ENCODE measurements around the gene PLCB4.

The PLCB4 gene

DNA sequence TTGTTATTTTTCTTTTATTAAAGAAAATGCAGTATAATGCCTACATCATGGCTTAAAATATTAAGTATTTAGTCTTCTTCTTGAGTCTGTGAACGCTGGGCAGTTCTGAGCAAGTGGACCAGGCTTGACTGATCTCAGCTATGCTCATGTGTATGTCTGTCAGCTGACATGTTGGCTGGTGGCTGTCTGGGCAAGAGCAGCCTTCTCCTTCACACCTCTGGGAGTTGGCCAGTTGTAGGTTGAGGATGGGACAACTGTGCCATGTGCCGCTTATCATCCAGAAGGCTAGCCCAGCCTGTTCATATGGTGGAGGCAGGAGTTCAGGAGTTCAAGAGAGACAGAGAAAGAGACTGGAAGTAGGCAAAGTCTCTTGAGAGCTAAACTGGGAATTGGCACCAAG is 175.9 kb downstream of the PLCB4 start:
- ATAC-seq, result peak; percentile 28
- no peaks in the 10 kb centered on the region for H3K27me3 Mint-ChIP-seq
- H3K4me1 Mint-ChIP-seq, result no peaks in the 10 kb centered on the region
- no peak overlapping the region for H3K4me3 Mint-ChIP-seq
- peaks cover 3% of the 10 kb centered on the region for H3K9me3 Mint-ChIP-seq
- H3K36me3 Mint-ChIP-seq, result no peaks in the 10 kb centered on the region
- no peak overlapping the region for H3K27ac Mint-ChIP-seq

GRCh38 chr20:9246731-9247130 is 177.8 kb downstream of the PLCB4 start:
- Mint-ChIP-seq H3K36me3 (no peaks in the 10 kb centered on the region), H3K27me3 (no peaks in the 10 kb centered on the region), H3K4me1 (no peaks in the 10 kb centered on the region)

GRCh38 chr20:9250511-9250910 is 181.6 kb downstream of the PLCB4 start:
- no peaks in the 10 kb centered on the region for H3K9me3 Mint-ChIP-seq
- no peaks in the 10 kb centered on the region for H3K36me3 Mint-ChIP-seq
- no peak for ATAC-seq
- no peak overlapping the region for H3K4me3 Mint-ChIP-seq
- no peak overlapping the region for H3K27ac Mint-ChIP-seq
- no peaks in the 10 kb centered on the region for H3K27me3 Mint-ChIP-seq
- no peaks in the 10 kb centered on the region for H3K4me1 Mint-ChIP-seq

More at GRCh38 chr20:9246731-9247130, 177.8 kb downstream of the PLCB4 start:
- ATAC-seq, result no peak
- Mint-ChIP-seq H3K27ac (no peak overlapping the region), H3K9me3 (no peaks in the 10 kb centered on the region), H3K4me3 (no peak overlapping the region)

- Mint-ChIP-seq H3K9me3 (no peaks in the 10 kb centered on the region), H3K4me1 (no peaks in the 10 kb centered on the region), H3K36me3 (no peaks in the 10 kb centered on the region), H3K27ac (no peak overlapping the region), H3K27me3 (no peaks in the 10 kb centered on the region), H3K4me3 (no peak overlapping the region)
- ATAC-seq, result no peak
These were observed 184.2 kb downstream of the PLCB4 start for GRCh38 chr20:9253006-9253539.

DNA sequence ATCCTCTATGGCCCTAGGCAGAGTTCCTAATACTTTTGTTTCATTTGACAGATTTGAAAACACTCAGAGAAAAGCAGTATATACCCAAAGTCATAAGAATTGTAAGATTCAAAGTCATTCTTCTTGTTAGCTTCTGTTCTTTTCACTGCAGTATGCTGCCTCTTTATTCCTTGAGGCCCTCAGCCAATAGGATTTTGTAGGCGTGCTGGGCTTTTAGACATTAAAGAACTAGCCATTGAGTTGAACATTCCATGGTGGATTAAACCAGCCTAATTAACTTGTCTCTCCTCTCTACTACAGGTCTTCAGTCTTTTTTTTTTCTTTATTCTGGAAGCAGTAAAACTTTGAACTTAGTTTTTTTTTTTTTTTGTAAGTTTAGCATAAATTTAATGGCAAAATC is 186.3 kb downstream of the PLCB4 start:
- ATAC-seq, result no peak
- Mint-ChIP-seq H3K36me3 (no peaks in the 10 kb centered on the region), H3K4me1 (no peaks in the 10 kb centered on the region), H3K27me3 (no peaks in the 10 kb centered on the region), H3K9me3 (no peaks in the 10 kb centered on the region), H3K27ac (no peak overlapping the region), H3K4me3 (no peak overlapping the region)

- no peak overlapping the region for H3K4me3 Mint-ChIP-seq
- no peak overlapping the region for H3K27ac Mint-ChIP-seq
- no peaks in the 10 kb centered on the region for H3K27me3 Mint-ChIP-seq
- no peaks in the 10 kb centered on the region for H3K4me1 Mint-ChIP-seq
- H3K9me3 Mint-ChIP-seq, result no peaks in the 10 kb centered on the region
- no peak for ATAC-seq
- no peaks in the 10 kb centered on the region for H3K36me3 Mint-ChIP-seq
These were observed 187.5 kb downstream of the PLCB4 start for GRCh38 chr20:9256393-9256792.

- Mint-ChIP-seq H3K4me3 (no peak overlapping the region), H3K27ac (no peak overlapping the region)
These were observed 190.0 kb downstream of the PLCB4 start for GRCh38 chr20:9258901-9259300.

DNA sequence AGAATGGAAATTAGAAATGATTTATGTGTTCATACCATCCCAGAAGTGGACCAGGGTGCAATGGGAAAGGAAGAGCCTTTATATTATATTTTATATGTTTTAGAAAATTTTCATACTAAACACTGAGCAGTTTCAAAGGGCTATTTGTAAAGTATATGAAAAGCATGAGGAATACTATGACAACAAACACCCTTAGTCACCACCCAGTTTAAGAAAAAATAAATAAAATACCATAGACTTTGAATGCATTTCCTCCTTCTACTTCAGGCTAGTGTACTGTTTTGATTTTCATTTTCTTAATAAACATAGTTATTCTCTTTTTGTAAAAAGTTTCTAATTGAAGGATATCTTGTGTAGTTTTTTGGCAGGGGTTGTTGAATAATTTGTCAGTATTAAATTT is 191.1 kb downstream of the PLCB4 start:
- Mint-ChIP-seq H3K4me1 (no peaks in the 10 kb centered on the region), H3K4me3 (no peak overlapping the region)
- ATAC-seq, result no peak

More at GRCh38 chr20:9258901-9259300, 190.0 kb downstream of the PLCB4 start:
- Mint-ChIP-seq H3K9me3 (peaks cover 4% of the 10 kb centered on the region), H3K27me3 (no peaks in the 10 kb centered on the region), H3K36me3 (no peaks in the 10 kb centered on the region), H3K4me1 (no peaks in the 10 kb centered on the region)
- no peak for ATAC-seq

DNA sequence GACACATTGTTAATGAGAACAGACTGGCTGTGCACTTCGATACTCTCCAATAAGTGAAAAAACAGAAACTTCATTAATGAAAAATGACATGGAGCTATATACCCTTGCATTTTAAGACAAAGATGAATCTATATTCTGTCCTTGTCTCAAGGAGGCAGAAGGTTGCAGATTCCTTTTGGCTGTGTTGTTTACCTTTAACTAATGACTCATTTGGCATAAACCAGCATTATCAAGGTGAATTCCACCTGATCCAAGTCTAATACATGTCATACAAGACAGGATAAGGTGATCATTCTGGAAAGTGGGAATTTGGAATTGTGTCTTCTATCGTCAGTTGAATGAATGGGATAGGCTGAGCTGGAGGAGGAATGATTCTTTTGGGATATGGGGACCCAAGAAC is 192.9 kb downstream of the PLCB4 start:
- Mint-ChIP-seq H3K27me3 (no peaks in the 10 kb centered on the region), H3K27ac (no peak overlapping the region), H3K36me3 (no peaks in the 10 kb centered on the region), H3K4me3 (no peak overlapping the region), H3K4me1 (no peaks in the 10 kb centered on the region), H3K9me3 (peaks cover 4% of the 10 kb centered on the region)
- no peak for ATAC-seq

More for the DNA sequence above, 191.1 kb downstream of the PLCB4 start:
- no peaks in the 10 kb centered on the region for H3K27me3 Mint-ChIP-seq
- no peak overlapping the region for H3K27ac Mint-ChIP-seq
- no peaks in the 10 kb centered on the region for H3K36me3 Mint-ChIP-seq
- peaks cover 4% of the 10 kb centered on the region for H3K9me3 Mint-ChIP-seq

- Mint-ChIP-seq H3K4me1 (no peaks in the 10 kb centered on the region), H3K4me3 (no peak overlapping the region), H3K9me3 (peaks cover 4% of the 10 kb centered on the region), H3K27me3 (no peaks in the 10 kb centered on the region), H3K36me3 (no peaks in the 10 kb centered on the region), H3K27ac (no peak overlapping the region)
- no peak for ATAC-seq
These were observed 193.8 kb downstream of the PLCB4 start for GRCh38 chr20:9262653-9263194.

DNA sequence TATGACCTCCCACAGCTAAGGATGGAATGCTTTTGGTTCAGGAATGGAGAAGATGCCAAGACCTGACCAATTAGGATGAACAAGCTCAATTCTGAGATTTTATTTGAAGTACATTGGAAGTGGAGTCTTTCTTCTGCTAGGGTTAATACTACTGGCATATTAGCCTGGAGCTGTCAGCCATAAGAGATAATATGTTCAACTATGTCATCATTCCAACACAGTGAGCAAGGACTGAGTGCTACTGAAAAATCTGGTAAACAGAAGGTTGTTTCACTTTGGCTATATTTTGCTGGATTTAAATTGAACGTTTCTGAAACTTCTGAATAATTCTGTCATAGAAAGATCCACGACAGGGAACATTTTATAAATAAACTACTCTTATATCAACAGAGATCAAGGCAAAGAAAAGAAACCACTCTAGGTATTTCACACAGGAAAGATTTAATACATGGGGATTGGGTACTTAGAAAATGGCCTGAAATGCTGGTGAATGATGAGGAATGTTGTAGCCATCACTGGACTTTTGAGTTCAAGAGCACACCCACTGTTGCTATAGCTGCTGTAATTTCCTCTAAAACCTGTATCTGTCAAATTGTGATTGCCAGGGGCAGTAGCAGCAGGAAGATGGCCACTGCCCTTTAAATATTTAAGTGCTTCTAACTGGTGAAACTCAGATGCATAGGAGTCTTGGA is 200.5 kb downstream of the PLCB4 start:
- Mint-ChIP-seq H3K27me3 (no peaks in the 10 kb centered on the region), H3K27ac (no peak overlapping the region), H3K36me3 (no peaks in the 10 kb centered on the region), H3K4me1 (no peaks in the 10 kb centered on the region), H3K9me3 (peaks cover 3% of the 10 kb centered on the region), H3K4me3 (no peak overlapping the region)
- ATAC-seq, result no peak

DNA sequence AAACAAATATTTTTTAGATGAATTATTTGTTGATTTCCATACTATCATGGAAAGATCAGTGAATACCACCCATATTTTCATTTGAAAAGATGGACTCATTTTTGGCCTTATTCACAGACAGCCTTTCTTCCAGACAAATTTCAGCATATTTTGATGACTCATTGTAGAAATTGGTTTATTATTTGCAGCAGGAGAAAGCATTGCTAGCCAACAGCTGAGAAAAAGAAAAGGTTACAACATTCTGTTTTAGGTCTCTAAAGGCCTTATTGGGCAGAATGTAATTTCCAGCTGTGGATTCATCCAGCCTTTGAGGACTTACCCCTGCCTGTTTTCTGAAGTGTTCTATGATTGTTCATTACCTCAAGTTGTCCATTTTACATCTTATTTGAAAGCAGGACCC is 201.9 kb downstream of the PLCB4 start:
- H3K4me3 Mint-ChIP-seq, result no peak overlapping the region
- H3K27me3 Mint-ChIP-seq, result no peaks in the 10 kb centered on the region
- no peaks in the 10 kb centered on the region for H3K36me3 Mint-ChIP-seq
- H3K4me1 Mint-ChIP-seq, result no peaks in the 10 kb centered on the region
- no peak for ATAC-seq
- H3K27ac Mint-ChIP-seq, result no peak overlapping the region
- peaks cover 3% of the 10 kb centered on the region for H3K9me3 Mint-ChIP-seq

DNA sequence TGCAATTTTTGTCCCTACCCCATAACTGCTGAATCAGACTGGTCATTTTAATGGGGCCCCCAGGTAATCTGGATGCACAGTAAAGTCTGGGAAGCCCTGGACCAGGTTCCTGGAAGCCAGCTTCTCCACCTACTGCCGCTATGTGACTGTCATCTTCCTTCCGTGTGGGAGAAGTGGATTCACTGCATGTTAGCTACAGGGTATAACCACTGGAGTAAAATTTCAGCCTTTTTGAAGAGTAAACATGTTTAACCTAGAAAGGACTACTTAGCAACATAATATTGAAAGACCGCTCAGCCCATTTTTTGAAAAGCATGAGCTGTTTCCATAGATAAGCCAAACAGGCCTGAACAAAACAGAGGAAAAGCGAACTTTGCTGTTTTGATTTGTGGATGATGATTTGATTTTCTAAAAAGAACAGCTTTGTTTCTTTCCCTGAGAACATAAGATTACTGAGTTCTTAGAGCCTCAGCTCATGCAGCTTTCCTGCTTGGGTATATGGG is 208.1 kb downstream of the PLCB4 start:
- ATAC-seq, result no peak
- no peaks in the 10 kb centered on the region for H3K4me1 Mint-ChIP-seq
- peaks cover 3% of the 10 kb centered on the region for H3K9me3 Mint-ChIP-seq
- no peaks in the 10 kb centered on the region for H3K27me3 Mint-ChIP-seq
- no peaks in the 10 kb centered on the region for H3K36me3 Mint-ChIP-seq
- H3K27ac Mint-ChIP-seq, result no peak overlapping the region
- no peak overlapping the region for H3K4me3 Mint-ChIP-seq

- Mint-ChIP-seq H3K4me3 (no peak overlapping the region), H3K36me3 (no peaks in the 10 kb centered on the region), H3K4me1 (no peaks in the 10 kb centered on the region), H3K27me3 (no peaks in the 10 kb centered on the region), H3K9me3 (peaks cover 4% of the 10 kb centered on the region), H3K27ac (no peak overlapping the region)
- ATAC-seq, result no peak
These were observed 211.1 kb downstream of the PLCB4 start for GRCh38 chr20:9279918-9280401.

- Mint-ChIP-seq H3K27me3 (no peaks in the 10 kb centered on the region), H3K9me3 (peaks cover 4% of the 10 kb centered on the region), H3K4me1 (no peaks in the 10 kb centered on the region)
These were observed 211.8 kb downstream of the PLCB4 start for GRCh38 chr20:9280666-9281065.

DNA sequence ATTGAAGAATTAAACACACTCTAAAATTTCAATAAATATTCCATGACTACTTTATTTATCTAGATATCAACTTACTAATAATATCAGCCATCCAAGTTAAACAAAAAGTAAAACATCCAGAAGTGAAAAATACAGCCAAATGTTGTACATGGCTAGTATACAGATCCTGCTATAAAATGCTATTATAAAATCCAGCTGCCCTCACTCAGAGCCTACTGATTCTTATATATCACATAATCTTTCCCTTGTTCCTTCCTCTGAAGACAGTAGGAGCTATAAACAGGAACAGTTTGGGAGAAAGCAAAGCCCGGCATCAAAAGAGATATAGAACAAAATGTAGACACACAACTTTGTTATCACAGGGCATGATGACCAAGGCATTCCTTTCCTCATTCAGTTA is 212.9 kb downstream of the PLCB4 start:
- Mint-ChIP-seq H3K27ac (no peak overlapping the region), H3K9me3 (peaks cover 4% of the 10 kb centered on the region), H3K36me3 (no peaks in the 10 kb centered on the region), H3K27me3 (no peaks in the 10 kb centered on the region), H3K4me1 (no peaks in the 10 kb centered on the region), H3K4me3 (no peak overlapping the region)
- no peak for ATAC-seq

More at GRCh38 chr20:9280666-9281065, 211.8 kb downstream of the PLCB4 start:
- Mint-ChIP-seq H3K4me3 (no peak overlapping the region), H3K36me3 (no peaks in the 10 kb centered on the region), H3K27ac (no peak overlapping the region)
- no peak for ATAC-seq
